ENCODE data around the gene ARID5B.

ARID5B gene

GRCh38 chr10:62057359-62057758, 155.9 kb downstream of the ARID5B start:
- peaks cover 93% of the 10 kb centered on the region for H3K4me1 ChIP-seq
- peaks cover 99% of the 10 kb centered on the region for H3K36me3 ChIP-seq
- peak overlapping the region; percentile 72 for H3K4me2 ChIP-seq
- H3K27me3 ChIP-seq, result no peaks in the 10 kb centered on the region
- peak overlapping the region; percentile 63 for H3K27ac ChIP-seq
- TF ChIP-seq Cebpa-rat (IDR thresholded peaks at IDR 0.05), result no peak
- H3K4me3 ChIP-seq, result no peak overlapping the region
- no peaks in the 10 kb centered on the region for H4K20me1 ChIP-seq
- H3K9me3 ChIP-seq, result peaks cover 7% of the 10 kb centered on the region
- no peak overlapping the region for H3K9ac ChIP-seq

- Histone ChIP-seq H3K9ac (no peak overlapping the region), H3K4me2 (peak overlapping the region; percentile 72), H3K4me1 (peaks cover 88% of the 10 kb centered on the region), H3K27ac (peak overlapping the region; percentile 63), H4K20me1 (no peaks in the 10 kb centered on the region), H3K27me3 (no peaks in the 10 kb centered on the region), H3K36me3 (peaks cover 98% of the 10 kb centered on the region), H3K4me3 (no peak overlapping the region), H3K9me3 (peaks cover 2% of the 10 kb centered on the region; the same call in 1 of the 2 replicates)
- no peak for TF ChIP-seq Cebpa-rat (IDR thresholded peaks at IDR 0.05)
These were observed 156.4 kb downstream of the ARID5B start for GRCh38 chr10:62057850-62058249.

GRCh38 chr10:62058476-62058875, 157.0 kb downstream of the ARID5B start:
- Histone ChIP-seq H4K20me1 (no peaks in the 10 kb centered on the region), H3K9ac (no peak overlapping the region), H3K27ac (peak overlapping the region; percentile 63), H3K4me2 (peak overlapping the region; percentile 72), H3K36me3 (peaks cover 97% of the 10 kb centered on the region), H3K9me3 (no peaks in the 10 kb centered on the region), H3K27me3 (no peaks in the 10 kb centered on the region), H3K4me3 (no peak overlapping the region), H3K4me1 (peaks cover 82% of the 10 kb centered on the region)
- TF ChIP-seq Cebpa-rat (IDR thresholded peaks at IDR 0.05), result no peak

- no peak for TF ChIP-seq Cebpa-rat (IDR thresholded peaks at IDR 0.05)
- no peaks in the 10 kb centered on the region for H4K20me1 ChIP-seq
- H3K27me3 ChIP-seq, result no peaks in the 10 kb centered on the region
- H3K9me3 ChIP-seq, result no peaks in the 10 kb centered on the region
- H3K4me3 ChIP-seq, result no peak overlapping the region
- H3K9ac ChIP-seq, result no peak overlapping the region; the same call in 1 of the 2 replicates
- peak overlapping the region; percentile 72 for H3K4me2 ChIP-seq
- peaks cover 78% of the 10 kb centered on the region for H3K4me1 ChIP-seq
- H3K27ac ChIP-seq, result peak overlapping the region; percentile 63
- peaks cover 97% of the 10 kb centered on the region for H3K36me3 ChIP-seq
These were observed 157.4 kb downstream of the ARID5B start for GRCh38 chr10:62058896-62059216.

GRCh38 chr10:62059217-62059920, 157.9 kb downstream of the ARID5B start:
- Histone ChIP-seq H4K20me1 (no peaks in the 10 kb centered on the region), H3K4me2 (peak overlapping the region; percentile 72), H3K36me3 (peaks cover 97% of the 10 kb centered on the region), H3K4me3 (peak overlapping the region; percentile 23; the same call in 1 of the 2 replicates), H3K9me3 (no peaks in the 10 kb centered on the region), H3K4me1 (peaks cover 73% of the 10 kb centered on the region), H3K27me3 (no peaks in the 10 kb centered on the region), H3K9ac (peak overlapping the region; percentile 51), H3K27ac (peak overlapping the region; percentile 63)
- TF ChIP-seq Cebpa-rat (IDR thresholded peaks at IDR 0.05), result no peak

GRCh38 chr10:62062028-62062427, 160.5 kb downstream of the ARID5B start:
- no peak for TF ChIP-seq Cebpa-rat (IDR thresholded peaks at IDR 0.05)
- Histone ChIP-seq H3K4me1 (peaks cover 46% of the 10 kb centered on the region), H3K27ac (0 out of 2 replicates have a peak overlapping the region, but pooled peaks have one; percentile 3), H4K20me1 (no peaks in the 10 kb centered on the region), H3K27me3 (no peaks in the 10 kb centered on the region), H3K9me3 (no peaks in the 10 kb centered on the region), H3K36me3 (peaks cover 97% of the 10 kb centered on the region), H3K9ac (no peak overlapping the region), H3K4me3 (no peak overlapping the region), H3K4me2 (no peak overlapping the region)

- Histone ChIP-seq H3K27me3 (no peaks in the 10 kb centered on the region), H3K9ac (no peak overlapping the region), H3K4me2 (no peak overlapping the region), H3K9me3 (no peaks in the 10 kb centered on the region), H3K4me1 (peaks cover 37% of the 10 kb centered on the region), H4K20me1 (no peaks in the 10 kb centered on the region), H3K27ac (no peak overlapping the region), H3K36me3 (peaks cover 97% of the 10 kb centered on the region), H3K4me3 (no peak overlapping the region)
- no peak for TF ChIP-seq Cebpa-rat (IDR thresholded peaks at IDR 0.05)
These were observed 161.4 kb downstream of the ARID5B start for GRCh38 chr10:62062752-62063512.

- H3K9me3 ChIP-seq, result no peaks in the 10 kb centered on the region
- H3K27me3 ChIP-seq, result no peaks in the 10 kb centered on the region
- TF ChIP-seq Cebpa-rat (IDR thresholded peaks at IDR 0.05), result no peak
- H3K27ac ChIP-seq, result no peak overlapping the region
- peaks cover 27% of the 10 kb centered on the region for H3K4me1 ChIP-seq
- H4K20me1 ChIP-seq, result no peaks in the 10 kb centered on the region
- H3K4me2 ChIP-seq, result no peak overlapping the region
- no peak overlapping the region for H3K4me3 ChIP-seq
- no peak overlapping the region for H3K9ac ChIP-seq
- H3K36me3 ChIP-seq, result peaks cover 97% of the 10 kb centered on the region
These were observed 162.4 kb downstream of the ARID5B start for GRCh38 chr10:62063795-62064472.

GRCh38 chr10:62067560-62067959, 166.1 kb downstream of the ARID5B start:
- no peak overlapping the region for H3K27ac ChIP-seq
- peaks cover 99% of the 10 kb centered on the region for H3K36me3 ChIP-seq
- no peak for TF ChIP-seq Cebpa-rat (IDR thresholded peaks at IDR 0.05)
- no peak overlapping the region for H3K4me2 ChIP-seq
- no peaks in the 10 kb centered on the region for H3K4me1 ChIP-seq
- no peak overlapping the region for H3K4me3 ChIP-seq
- H3K9me3 ChIP-seq, result no peaks in the 10 kb centered on the region
- no peaks in the 10 kb centered on the region for H3K27me3 ChIP-seq
- H3K9ac ChIP-seq, result no peak overlapping the region
- H4K20me1 ChIP-seq, result no peaks in the 10 kb centered on the region

GRCh38 chr10:62068464-62068863, 167.0 kb downstream of the ARID5B start:
- Histone ChIP-seq H3K36me3 (peaks cover 100% of the 10 kb centered on the region), H3K4me2 (no peak overlapping the region)

More at GRCh38 chr10:62068464-62068863, 167.0 kb downstream of the ARID5B start:
- Histone ChIP-seq H3K27me3 (no peaks in the 10 kb centered on the region), H3K9ac (no peak overlapping the region), H3K4me3 (no peak overlapping the region), H3K9me3 (no peaks in the 10 kb centered on the region), H4K20me1 (no peaks in the 10 kb centered on the region), H3K27ac (no peak overlapping the region), H3K4me1 (no peaks in the 10 kb centered on the region)
- no peak for TF ChIP-seq Cebpa-rat (IDR thresholded peaks at IDR 0.05)

Measured in BLaER1 (cell line).